K562 (cell line): ENCODE data around the gene CSTPP1. TPM values are rescaled to one million over a fixed set of nuclear protein-coding genes. Genes with fewer than 3 reads are reported as not detected.

Experiments
- ATAC-seq: fragments of 200-7000 bp; cut with Tn5 transposase; 3 replicates; pipeline ENCODE4 v1.9.1; 2020; ENCODE audit warnings: moderate library complexity
- BruUV-seq: library from RNA; stranded (reverse); fragments of 400-500 nt; replicated peaks from 2 replicates; lab custom pipeline; 2021; lab: Mats Ljungman, UMichigan
- CTCF ChIA-PET: fragments of 300-600 bp; formaldehyde crosslinking; extraction: SDS; loops from one replicate; lab custom pipeline; 2021; ENCODE audit warnings: low intra/inter-chr PET ratio; lab: Yijun Ruan, JAX
- POLR2A ChIA-PET: fragments of 300-600, 350-650 bp; sonication (Branson Sonifier 250); formaldehyde crosslinking; extraction: SDS; loops from one replicate; lab custom pipeline; 2021; ENCODE audit warnings: antibody characterized with exemption, inconsistent platforms; lab: Yijun Ruan, JAX
- DNase-seq, 4 experiments: peaks; one replicate each; pipeline versions ENCODE4 v3.0.0 to v3.0.0-alpha.2; 2011 to 2018; ENCODE audit warnings: low spot score in 3 of 4, mixed read lengths in 3 of 4; ENCODE audit errors: extremely low read depth in 1 of 4
- FAIRE-seq: peaks from 2 replicates; lab custom pipeline; 2011; peaks lifted over from hg19 to GRCh38; lab: Jason Lieb, UNC
- H2AFZ ChIP-seq: 2 replicates; pipeline ENCODE4 v1.6.0; 2011; ENCODE audit warnings: low read depth, low read length, control low read depth, inconsistent platforms
- H3K27ac ChIP-seq: fragments of 200-600 bp; 3 replicates; pipeline ENCODE4 v1.8.0; 2011; ENCODE audit warnings: low read depth, mild to moderate bottlenecking, control low read depth, inconsistent platforms, low read length, moderate library complexity, mixed read lengths; ENCODE audit errors: extremely low read depth
- H3K27me3 ChIP-seq, 2 experiments: fragments of 300-600 bp in 1 of 2; 2 replicates in 1 of 2; 3 replicates in 1 of 2; pipeline versions ENCODE4 v1.6.0 to v1.8.0; 2011; ENCODE audit warnings: inconsistent platforms in 2 of 2, low read length in 2 of 2, mild to moderate bottlenecking in 1 of 2, mixed read lengths in 1 of 2, moderate library complexity in 1 of 2; ENCODE audit not compliant: control insufficient read depth in 2 of 2, insufficient read depth in 2 of 2
- H3K36me3 ChIP-seq: fragments of 300-600 bp; 3 replicates; pipeline ENCODE4 v1.8.0; 2011; ENCODE audit warnings: mild to moderate bottlenecking, low read length, inconsistent platforms; ENCODE audit not compliant: control insufficient read depth, insufficient read depth
- H3K4me1 ChIP-seq, 2 experiments: fragments of 200-600 bp in 1 of 2; replicated peaks in 1 of 2; 2 replicates in 1 of 2; 3 replicates in 1 of 2; pipeline versions ENCODE4 v1.5.1 to v1.8.0; 2011; ENCODE audit warnings: inconsistent platforms in 2 of 2, low read length in 2 of 2, mild to moderate bottlenecking in 1 of 2, mixed read lengths in 1 of 2, moderate library complexity in 1 of 2; ENCODE audit not compliant: control insufficient read depth in 2 of 2, insufficient read depth in 2 of 2
- H3K4me2 ChIP-seq: 2 replicates; pipeline ENCODE4 v1.6.1; 2011; ENCODE audit warnings: low read length, control low read depth, inconsistent platforms, mixed read lengths; ENCODE audit not compliant: insufficient read depth
- H3K4me3 ChIP-seq: fragments of 200-600 bp; sonication (generic), shearing (Covaris generic); 2 replicates; pipeline ENCODE4 v1.5.1; 2016; ENCODE audit warnings: control low read depth, inconsistent platforms
- H3K79me2 ChIP-seq: fragments of 200-600 bp; 3 replicates; pipeline ENCODE4 v1.8.0; 2011; ENCODE audit warnings: low read length, inconsistent platforms; ENCODE audit not compliant: control insufficient read depth, insufficient read depth
- H3K9ac ChIP-seq, 2 experiments: 2 replicates each; pipeline versions ENCODE4 v1.6.0 to v1.6.1; 2011; ENCODE audit warnings: low read depth in 2 of 2, low read length in 2 of 2, control low read depth in 1 of 2, inconsistent platforms in 1 of 2, mild to moderate bottlenecking in 1 of 2, mixed read lengths in 1 of 2; ENCODE audit not compliant: insufficient read depth in 1 of 2
- H3K9me1 ChIP-seq: one replicate; pipeline ENCODE4 v1.6.0; 2011; ENCODE audit warnings: inconsistent platforms, mild to moderate bottlenecking, low read length, moderate library complexity; ENCODE audit not compliant: control insufficient read depth, insufficient read depth
- H3K9me3 ChIP-seq: replicated peaks from 2 replicates; pipeline ENCODE4 v1.5.1; 2011; ENCODE audit warnings: low read depth, low read length, inconsistent platforms; ENCODE audit not compliant: control insufficient read depth, insufficient read depth
- H4K20me1 ChIP-seq: replicated peaks from 2 replicates; pipeline ENCODE4 v1.6.1; 2011; ENCODE audit warnings: low read length, inconsistent platforms, mixed read lengths; ENCODE audit not compliant: control insufficient read depth, insufficient read depth
- ASH1L ChIP-seq: fragments of 450-650 bp; IDR thresholded peaks from 2 replicates; pipeline ENCODE4 v1.6.1; 2018; ENCODE audit warnings: borderline replicate concordance, mild to moderate bottlenecking, low read depth; ENCODE audit not compliant: partially characterized antibody
- HMG20A ChIP-seq: fragments of 450-650 bp; formaldehyde crosslinking; conservative IDR thresholded peaks from 2 replicates; pipeline ENCODE4 v1.4.0; 2020; ENCODE audit warnings: mild to moderate bottlenecking, mixed read lengths
- LCOR ChIP-seq: sonication (generic); formaldehyde crosslinking; IDR thresholded peaks from 2 replicates; pipeline ENCODE4 v1.8.0; 2022; ENCODE audit warnings: mild to moderate bottlenecking, missing genetic modification reagents
- NCOA2 ChIP-seq, 2 experiments: fragments of 450-650 bp; IDR thresholded peaks; 2 replicates each; pipeline ENCODE4 v1.6.1; 2018; ENCODE audit warnings: mild to moderate bottlenecking in 2 of 2, moderate library complexity in 1 of 2; ENCODE audit not compliant: partially characterized antibody in 2 of 2
- NCOA6 ChIP-seq: fragments of 450-650 bp; IDR thresholded peaks from 2 replicates; pipeline ENCODE4 v1.6.1; 2017; ENCODE audit warnings: mild to moderate bottlenecking
- RBFOX2 ChIP-seq: fragments of 200-400 bp; formaldehyde crosslinking; IDR thresholded peaks from 2 replicates; pipeline ENCODE4 v1.6.1; 2017; ENCODE audit warnings: low read depth, mild to moderate bottlenecking, low read length, moderate library complexity
- RBM14 ChIP-seq: fragments of 200-400 bp; formaldehyde crosslinking; IDR thresholded peaks from 2 replicates; pipeline ENCODE4 v1.6.1; 2018; ENCODE audit warnings: low read depth, mild to moderate bottlenecking, low read length, moderate library complexity, borderline replicate concordance; ENCODE audit not compliant: insufficient read depth
- ZBTB7A ChIP-seq: IDR thresholded peaks from 2 replicates; pipeline ENCODE4 v1.6.1; 2011; ENCODE audit warnings: low read depth, mild to moderate bottlenecking, low read length, moderate library complexity, borderline replicate concordance; ENCODE audit not compliant: control insufficient read depth
- ZFP30 ChIP-seq: fragments of 250-450 bp; sonication (Bioruptor Pico); IDR thresholded peaks from 2 replicates; pipeline ENCODE4 v1.8.0; 2022; ENCODE audit warnings: moderate library complexity, mild to moderate bottlenecking, inconsistent platforms, borderline replicate concordance
- ZNF384 ChIP-seq: IDR thresholded peaks from 2 replicates; pipeline ENCODE4 v1.6.1; 2012; ENCODE audit warnings: low read depth, low read length, improper control_type of control experiment
- WGBS: fragments of 100-300 bp; shearing (Covaris generic); methylation state at CpG from one replicate; pipeline ENCODE4 v1.1.6; 2016; ENCODE audit warnings: low coverage, mixed read lengths; ENCODE audit not compliant: insufficient coverage; ENCODE audit errors: missing lambda C conversion rate; 5-methylcytosine and 5-hydroxymethylcytosine counted together
- in situ Hi-C: fragments of 300-500 bp; cut with MboI; formaldehyde crosslinking; loops from 4 replicates; pipeline ENCODE4 v1.15.0; 2018; ENCODE audit warnings: inconsistent platforms, mixed read lengths
- intact Hi-C: fragments of 100-400 bp; cut with micrococcal nuclease; formaldehyde crosslinking; loops from 2 replicates; pipeline ENCODE4 v1.14.2; 2022
- polyA plus RNA-seq, 8 experiments: library from polyadenylated mRNA; depleted of rRNA in 4 of 8; stranded (reverse) in 5 of 8; unstranded in 3 of 8; fragments of >200 nt; fragmentation: Nextera tagmentation in 2 of 8; fragmentation: Illumina TruSeq in 1 of 8; extraction: Ambion mirVana in 2 of 8; extraction: Trizol in 1 of 8; gene quantifications; 2 replicates each; pipeline versions ENCODE4 v1.2.1 to v1.2.3, GENCODE V29; 2011 to 2014; ENCODE audit warnings: inconsistent platforms in 1 of 8, missing spikeins in 1 of 8
- total RNA-seq, 7 experiments: library from RNA; depleted of rRNA in 6 of 7; stranded (reverse); fragments of >200 nt in 6 of 7; fragmentation: Illumina TruSeq in 2 of 7; extraction: Trizol in 2 of 7; gene quantifications; 2 replicates each; pipeline versions ENCODE4 v1.2.1 to v1.2.3, GENCODE V29; 2011 to 2021; ENCODE audit warnings: low replicate concordance in 1 of 7
- TF ChIP-seq, protein P1 (sequence below): fragments of 250-450 bp; sonication (Bioruptor Pico); IDR thresholded peaks from 2 replicates; pipeline ENCODE4 v1.8.0; 2021; ENCODE audit warnings: borderline replicate concordance, mild to moderate bottlenecking, moderate library complexity; ENCODE audit not compliant: poor library complexity, severe bottlenecking

The CSTPP1 gene
- total and polyA plus RNA-seq, 9 of the 15 experiments (the other 6 are each of a cell fraction or from before 2014, with no cell fraction given), result 6.5 to 17.8 (median 9.2) TPM

DNA sequence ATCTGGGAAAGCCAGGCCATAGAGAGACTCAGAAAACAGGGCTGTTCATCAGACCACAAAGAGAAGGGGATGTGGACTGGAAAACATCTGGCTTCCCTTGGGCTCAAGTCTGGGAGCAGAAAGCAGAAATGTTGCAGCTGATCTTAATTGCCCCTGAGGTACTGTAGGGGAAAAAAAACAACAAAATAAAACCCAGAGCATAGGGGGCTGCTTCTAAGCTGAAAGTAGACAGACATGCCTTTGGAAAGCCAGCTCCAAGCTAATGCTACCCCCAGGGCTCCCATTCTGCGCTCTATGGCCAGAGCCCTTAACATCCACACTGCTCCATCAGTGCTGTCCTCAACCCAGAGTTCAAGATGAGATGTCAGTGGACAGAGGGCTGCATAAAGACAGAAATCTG is 251.7 kb downstream of the CSTPP1 start:
- in situ Hi-C loops, result no loop called here
- TF ChIP-seq NCOA2 (IDR thresholded peaks at IDR 0.05; ENCODE audit: partially characterized antibody in 2 of 2) (no peak), ZFP30 (CRISPR knock-in tag) (no peak), NCOA6 (no peak), RBM14 (no peak), ASH1L (no peak), ZNF384 (no peak), ZBTB7A (no peak), RBFOX2 (no peak), LCOR (CRISPR knock-in tag) (no peak), HMG20A (CRISPR knock-in tag) (no peak)
- TF ChIP-seq, protein P1, sequence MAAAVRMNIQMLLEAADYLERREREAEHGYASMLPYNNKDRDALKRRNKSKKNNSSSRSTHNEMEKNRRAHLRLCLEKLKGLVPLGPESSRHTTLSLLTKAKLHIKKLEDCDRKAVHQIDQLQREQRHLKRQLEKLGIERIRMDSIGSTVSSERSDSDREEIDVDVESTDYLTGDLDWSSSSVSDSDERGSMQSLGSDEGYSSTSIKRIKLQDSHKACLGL (CRISPR knock-in tag), result no peak
- TF ChIP-seq, all 486 proteins: peak for 0
- Histone ChIP-seq H3K9me3 (no peaks in the 10 kb centered on the region), H2AFZ (no peak overlapping the region), H3K4me2 (no peak overlapping the region), H3K79me2 (no peaks in the 10 kb centered on the region), H3K9ac (no peak overlapping the region), H3K27me3 (peaks cover 2 to 7% of the 10 kb centered on the region in 2 experiments; a peak in 2 of 5 replicates), H3K4me1 (peaks cover 7 to 33% of the 10 kb centered on the region in 2 experiments), H3K36me3 (no peaks in the 10 kb centered on the region), H4K20me1 (no peaks in the 10 kb centered on the region), H3K4me3 (no peak overlapping the region), H3K27ac (no peak overlapping the region), H3K9me1 (no peaks in the 10 kb centered on the region)
- CTCF ChIA-PET, result no interaction called here
- FAIRE-seq, result no peak
- no TSS peak for BruUV-seq
- ATAC-seq, result no peak
- POLR2A ChIA-PET, result interaction anchor here (0.7 to 2.4 kb wide), 4 partner anchors 10 to 531 kb away, joined by 3 to 11 read pairs (median 4); no protein-coding TSS in a partner anchor
- no peak for DNase-seq
- intact Hi-C loops, result no loop called here
- 64% methylated on average over 1 of the region's 1 CpG for WGBS
